H9 (cell line): ENCODE measurements around the gene ST14. TPM values are rescaled to one million over a fixed set of nuclear protein-coding genes. Genes with fewer than 3 reads are reported as not detected.

Experiments
- DNase-seq: peaks from one replicate; pipeline ENCODE4 v3.0.0-alpha.2; 2017
- H2AFZ ChIP-seq: one replicate; pipeline ENCODE4 v1.6.1; 2013; ENCODE audit warnings: mild to moderate bottlenecking, low read length, control low read depth, moderate library complexity
- H2AK5ac ChIP-seq: 2 replicates; pipeline ENCODE4 v1.6.1; 2013; ENCODE audit warnings: low read length, control low read depth, mixed read lengths; ENCODE audit not compliant: insufficient read length
- H2BK120ac ChIP-seq: one replicate; pipeline ENCODE4 v1.6.1; 2013; ENCODE audit warnings: low read depth, mild to moderate bottlenecking, low read length, control low read depth, inconsistent platforms; ENCODE audit not compliant: poor library complexity, severe bottlenecking
- H2BK12ac ChIP-seq: 2 replicates; pipeline ENCODE4 v1.6.1; 2013; ENCODE audit warnings: low read length, control low read depth, mixed read lengths, low read depth; ENCODE audit not compliant: insufficient read length
- H2BK15ac ChIP-seq: 2 replicates; pipeline ENCODE4 v1.6.1; 2013; ENCODE audit warnings: low read depth, low read length, control low read depth
- H2BK20ac ChIP-seq: one replicate; pipeline ENCODE4 v1.6.1; 2013; ENCODE audit warnings: low read depth, mild to moderate bottlenecking, low read length, control low read depth, inconsistent platforms; ENCODE audit not compliant: poor library complexity, severe bottlenecking
- H2BK5ac ChIP-seq: 2 replicates; pipeline ENCODE4 v1.6.1; 2013; ENCODE audit warnings: low read length, control low read depth, mixed read lengths; ENCODE audit not compliant: insufficient read length
- H3K14ac ChIP-seq: 2 replicates; pipeline ENCODE4 v1.6.1; 2013; ENCODE audit warnings: low read length, control low read depth; ENCODE audit not compliant: insufficient read depth
- H3K18ac ChIP-seq: 2 replicates; pipeline ENCODE4 v1.6.1; 2013; ENCODE audit warnings: low read depth, mild to moderate bottlenecking, mixed read lengths, low read length, control low read depth; ENCODE audit not compliant: insufficient read length
- H3K23ac ChIP-seq: 2 replicates; pipeline ENCODE4 v1.6.1; 2013; ENCODE audit warnings: low read length, control low read depth, mixed read lengths, low read depth; ENCODE audit not compliant: insufficient read length
- H3K23me2 ChIP-seq: 2 replicates; pipeline ENCODE4 v1.6.1; 2013; ENCODE audit warnings: low read depth, mild to moderate bottlenecking, mixed read lengths, low read length, control low read depth; ENCODE audit not compliant: insufficient read length, poor library complexity, severe bottlenecking
- H3K27ac ChIP-seq: 2 replicates; pipeline ENCODE4 v1.5.1; 2013; ENCODE audit warnings: low read length, control low read depth, mixed read lengths, low read depth; ENCODE audit not compliant: insufficient read length
- H3K27me3 ChIP-seq: 2 replicates; pipeline ENCODE4 v1.6.1; 2013; ENCODE audit warnings: low read length, control low read depth, inconsistent platforms; ENCODE audit not compliant: insufficient read depth
- H3K4ac ChIP-seq: 2 replicates; pipeline ENCODE4 v1.6.1; 2013; ENCODE audit warnings: low read depth, mild to moderate bottlenecking, control low read depth, inconsistent platforms, low read length, moderate library complexity
- H3K4me1 ChIP-seq: 2 replicates; pipeline ENCODE4 v1.6.1; 2013; ENCODE audit warnings: low read length, control low read depth, inconsistent platforms; ENCODE audit not compliant: insufficient read depth
- H3K4me2 ChIP-seq: 2 replicates; pipeline ENCODE4 v1.6.1; 2013; ENCODE audit warnings: low read length, control low read depth, mixed read lengths; ENCODE audit not compliant: insufficient read length, insufficient read depth
- H3K56ac ChIP-seq: 2 replicates; pipeline ENCODE4 v1.6.1; 2013; ENCODE audit warnings: low read depth, mild to moderate bottlenecking, mixed read lengths, low read length, control low read depth; ENCODE audit not compliant: insufficient read length
- H3K79me1 ChIP-seq: 2 replicates; pipeline ENCODE4 v1.6.1; 2013; ENCODE audit warnings: low read depth, mild to moderate bottlenecking, moderate library complexity, low read length, control low read depth, inconsistent platforms; ENCODE audit not compliant: insufficient read depth, poor library complexity, severe bottlenecking
- H3K79me2 ChIP-seq: 2 replicates; pipeline ENCODE4 v1.6.1; 2013; ENCODE audit warnings: low read length, control low read depth, inconsistent platforms; ENCODE audit not compliant: insufficient read depth
- H3K9ac ChIP-seq: 2 replicates; pipeline ENCODE4 v1.6.1; 2013; ENCODE audit warnings: low read length, control low read depth, mixed read lengths; ENCODE audit not compliant: insufficient read length; ENCODE audit errors: extremely low read depth
- H3K9me3 ChIP-seq: one replicate; pipeline ENCODE4 v1.6.1; 2013; ENCODE audit warnings: low read depth, low read length, inconsistent platforms; ENCODE audit not compliant: control insufficient read depth
- H3T11ph ChIP-seq: one replicate; pipeline ENCODE4 v1.6.1; 2013; ENCODE audit warnings: mild to moderate bottlenecking, low read length, control low read depth, inconsistent platforms
- H4K20me1 ChIP-seq: one replicate; pipeline ENCODE4 v1.6.1; 2013; ENCODE audit not compliant: control insufficient read depth, insufficient read length, insufficient read depth
- H4K5ac ChIP-seq: 2 replicates; pipeline ENCODE4 v1.6.1; 2013; ENCODE audit warnings: low read depth, mild to moderate bottlenecking, mixed read lengths, low read length, control low read depth; ENCODE audit not compliant: insufficient read length
- H4K8ac ChIP-seq: replicated peaks from 2 replicates; pipeline ENCODE4 v1.6.1; 2013; ENCODE audit warnings: low read length, control low read depth, mixed read lengths, low read depth; ENCODE audit not compliant: insufficient read length
- H4K91ac ChIP-seq: 2 replicates; pipeline ENCODE4 v1.6.1; 2013; ENCODE audit warnings: low read depth, mild to moderate bottlenecking, moderate library complexity, mixed read lengths, low read length, control low read depth; ENCODE audit not compliant: insufficient read length
- H3K27ac Mint-ChIP-seq, 3 experiments: 2 replicates in 2 of 3; 3 replicates in 1 of 3; pipeline ENCODE4 v1.8.0; 2020 to 2021; ENCODE audit warnings: mixed read lengths in 3 of 3, mild to moderate bottlenecking in 1 of 3, moderate library complexity in 1 of 3
- H3K27me3 Mint-ChIP-seq: 2 replicates; pipeline ENCODE4 v1.8.0; 2021; ENCODE audit warnings: low read depth, mild to moderate bottlenecking, moderate library complexity, mixed read lengths
- H3K36me3 Mint-ChIP-seq, 3 experiments: 2 replicates in 2 of 3; 3 replicates in 1 of 3; pipeline ENCODE4 v1.8.0; 2020 to 2021; ENCODE audit warnings: low read depth in 3 of 3, mixed read lengths in 3 of 3; ENCODE audit not compliant: insufficient read depth in 1 of 3
- H3K4me1 Mint-ChIP-seq, 2 experiments: 2 replicates each; pipeline ENCODE4 v1.8.0; 2020; ENCODE audit warnings: mixed read lengths in 2 of 2
- H3K4me3 Mint-ChIP-seq, 2 experiments: 2 replicates in 1 of 2; 3 replicates in 1 of 2; pipeline ENCODE4 v1.8.0; 2020 to 2021; ENCODE audit warnings: mild to moderate bottlenecking in 2 of 2, mixed read lengths in 2 of 2, moderate library complexity in 1 of 2
- H3K9me3 Mint-ChIP-seq, 2 experiments: 2 replicates in 1 of 2; 3 replicates in 1 of 2; pipeline ENCODE4 v1.8.0; 2020; ENCODE audit warnings: mild to moderate bottlenecking in 2 of 2, mixed read lengths in 2 of 2, moderate library complexity in 1 of 2
- CTCF ChIP-seq: fragments of 200-600 bp; sonication (generic); conservative IDR thresholded peaks from 3 replicates; pipeline ENCODE4 v1.8.0; 2021; ENCODE audit warnings: antibody characterized with exemption, mild to moderate bottlenecking
- WGBS: extraction: QIAGEN DNeasy Blood & Tissue Kit; methylation state at CpG from one replicate; pipeline ENCODE4 v1.1.7; 2013; ENCODE audit warnings: missing lambda C conversion rate, low lambda C conversion rate, mixed read lengths; ENCODE audit not compliant: insufficient read length; ENCODE audit errors: extremely low coverage; 5-methylcytosine and 5-hydroxymethylcytosine counted together
- total RNA-seq: library from RNA; stranded (reverse); gene quantifications from 2 replicates; pipeline ENCODE4 v1.2.1, GENCODE V29; 2021

The ST14 gene
- total RNA-seq, 1 experiment from 2014 or later: 22.4 TPM

DNA sequence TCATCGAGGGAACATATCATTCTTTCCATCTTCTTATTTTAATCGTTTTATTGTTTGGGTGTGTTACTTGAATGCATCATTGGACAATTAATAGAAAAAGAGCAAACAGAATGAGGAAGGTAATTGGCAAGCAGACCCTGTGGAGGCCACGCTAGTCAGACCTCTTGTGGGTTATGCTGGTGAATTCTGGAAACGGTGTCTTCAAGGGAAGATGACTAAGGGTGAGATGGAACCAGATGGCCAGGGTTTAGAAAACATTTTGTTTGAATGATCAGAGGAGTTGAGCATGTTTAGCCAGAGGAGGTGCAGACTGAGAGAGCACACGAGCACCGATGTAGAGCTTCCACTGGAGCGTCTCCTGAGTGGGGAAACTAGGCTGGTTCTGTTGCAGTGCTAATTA is 8.5 kb downstream of the ST14 start:
- H3K27me3 ChIP-seq: peaks cover 18% of the 10 kb centered on the region; the same call in 1 of the 2 replicates
- H3K27ac Mint-ChIP-seq: no peak overlapping the region

More for the DNA sequence above, 8.5 kb downstream of the ST14 start:
- Histone ChIP-seq H3K9ac (no peak overlapping the region), H3K56ac (no peak overlapping the region), H4K91ac (no peak overlapping the region), H3K23ac (no peak overlapping the region), H4K5ac (no peak overlapping the region), H3K14ac (no peak overlapping the region), H3K9me3 (no peaks in the 10 kb centered on the region), H3K27ac (no peak overlapping the region), H3K79me2 (no peaks in the 10 kb centered on the region), H4K20me1 (no peaks in the 10 kb centered on the region), H3K18ac (no peak overlapping the region), H2BK12ac (no peak overlapping the region), H2BK15ac (no peak overlapping the region), H3K79me1 (no peaks in the 10 kb centered on the region), H2BK5ac (no peak overlapping the region), H2AFZ (no peak overlapping the region), H3K4me1 (no peaks in the 10 kb centered on the region), H3K4me2 (no peak overlapping the region), H3T11ph (no peak overlapping the region), H2BK120ac (no peak overlapping the region), H4K8ac (no peak overlapping the region), H2BK20ac (no peak overlapping the region), H3K4ac (no peak overlapping the region), H3K23me2 (no peaks in the 10 kb centered on the region), H2AK5ac (no peak overlapping the region)
- no peak for TF ChIP-seq CTCF
- peaks cover 0 to 3% of the 10 kb centered on the region in 2 experiments; a peak in 1 of 4 replicates for H3K4me1 Mint-ChIP-seq
- DNase-seq: no peak
- no CpG with 5 or more reads among the region's 7 CpGs for WGBS
- H3K27me3 Mint-ChIP-seq: peaks cover 81% of the 10 kb centered on the region
- H3K36me3 Mint-ChIP-seq: no peaks in the 10 kb centered on the region; a peak in 2 of 7 replicates
- H3K9me3 Mint-ChIP-seq: no peaks in the 10 kb centered on the region; a peak in 1 of 5 replicates
- H3K4me3 Mint-ChIP-seq: no peak overlapping the region
